ENCODE measurements around the gene MEX3A. TPM values are rescaled to one million over a fixed set of nuclear protein-coding genes. Genes with fewer than 3 reads are reported as not detected.
"Not testable (repeated sequence)": the region's sequence is repeated elsewhere in the genome, so short reads cannot be mapped to it uniquely, and the experiment has no call there.

MEX3A gene
- total RNA-seq, 1 donor from 2014 or later, result 1.2 TPM

DNA sequence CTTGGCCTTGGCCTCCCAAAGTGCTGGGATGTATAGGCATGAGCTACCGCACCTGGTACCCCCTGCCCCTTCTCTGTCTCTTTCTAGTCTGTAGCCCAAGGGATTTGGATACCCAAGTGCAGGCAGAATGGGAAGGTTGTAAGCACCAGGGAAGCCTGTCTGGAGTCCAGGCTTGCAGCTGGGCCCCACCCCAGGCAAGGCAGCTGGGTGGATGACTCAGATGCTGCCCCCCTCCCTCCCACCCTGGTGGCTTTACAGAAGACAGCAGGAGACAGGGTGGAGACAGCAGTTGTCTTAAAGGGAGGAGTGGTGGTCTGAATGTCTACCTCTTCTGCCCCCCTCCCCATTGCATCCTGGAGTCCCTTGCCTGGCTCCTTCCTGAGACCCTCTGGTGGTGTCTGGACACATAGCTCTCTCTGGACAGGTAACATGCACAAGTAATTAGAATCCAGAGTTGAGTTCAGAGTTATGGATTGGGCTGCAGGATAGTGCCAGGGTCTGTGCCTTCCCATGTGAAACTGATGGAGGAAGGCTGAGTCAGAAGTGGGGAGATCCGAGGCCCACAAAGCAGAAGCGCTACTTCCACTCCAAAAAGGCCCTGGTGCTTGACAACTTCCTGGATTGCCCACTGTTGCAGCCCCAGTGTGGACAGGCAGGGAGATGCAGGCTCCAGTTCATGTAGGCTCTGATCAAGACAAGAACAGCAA is 37.4 kb upstream of the MEX3A start:
- intact Hi-C loops (cut with DNase I), result no loop called here
- ATAC-seq, result no peak
- no peak for DNase-seq (ENCODE audit: low spot score)

DNA sequence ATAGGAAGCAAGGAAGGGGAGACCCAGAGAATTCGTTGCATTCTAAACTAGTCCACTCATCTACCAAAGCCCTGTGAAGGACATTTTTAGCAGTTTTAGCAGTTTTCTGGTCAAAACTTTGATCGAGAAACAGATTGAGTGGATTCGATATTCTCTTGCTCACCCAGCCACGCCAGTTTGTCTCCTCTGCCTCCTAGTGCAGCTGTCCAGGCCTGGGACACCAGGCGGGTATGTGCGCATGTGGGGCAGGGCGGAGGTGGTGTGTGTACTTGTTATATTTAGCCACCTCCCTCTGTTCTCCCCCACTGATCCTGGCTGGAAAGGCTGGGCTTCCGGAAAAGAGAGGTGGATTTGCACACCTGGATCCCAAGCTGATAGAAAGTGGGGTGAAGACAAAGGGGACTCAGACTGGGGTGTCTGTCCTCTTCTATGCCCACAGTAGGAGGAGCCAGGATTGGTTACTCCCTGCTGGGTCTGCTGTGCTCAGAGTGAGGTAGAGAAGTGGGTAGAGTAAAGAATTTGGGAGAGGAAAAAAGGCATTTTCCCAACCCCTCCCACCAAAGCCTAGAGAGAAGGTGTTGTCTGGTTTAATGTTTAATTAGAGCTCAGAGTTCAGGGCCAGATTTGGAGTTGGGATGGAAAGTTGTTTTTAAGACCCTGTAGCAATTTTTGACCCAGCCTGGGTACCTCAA is 36.1 kb upstream of the MEX3A start:
- ATAC-seq, result no peak
- DNase-seq (ENCODE audit: low spot score), result no peak
- intact Hi-C loops (cut with DNase I), result no loop called here

DNA sequence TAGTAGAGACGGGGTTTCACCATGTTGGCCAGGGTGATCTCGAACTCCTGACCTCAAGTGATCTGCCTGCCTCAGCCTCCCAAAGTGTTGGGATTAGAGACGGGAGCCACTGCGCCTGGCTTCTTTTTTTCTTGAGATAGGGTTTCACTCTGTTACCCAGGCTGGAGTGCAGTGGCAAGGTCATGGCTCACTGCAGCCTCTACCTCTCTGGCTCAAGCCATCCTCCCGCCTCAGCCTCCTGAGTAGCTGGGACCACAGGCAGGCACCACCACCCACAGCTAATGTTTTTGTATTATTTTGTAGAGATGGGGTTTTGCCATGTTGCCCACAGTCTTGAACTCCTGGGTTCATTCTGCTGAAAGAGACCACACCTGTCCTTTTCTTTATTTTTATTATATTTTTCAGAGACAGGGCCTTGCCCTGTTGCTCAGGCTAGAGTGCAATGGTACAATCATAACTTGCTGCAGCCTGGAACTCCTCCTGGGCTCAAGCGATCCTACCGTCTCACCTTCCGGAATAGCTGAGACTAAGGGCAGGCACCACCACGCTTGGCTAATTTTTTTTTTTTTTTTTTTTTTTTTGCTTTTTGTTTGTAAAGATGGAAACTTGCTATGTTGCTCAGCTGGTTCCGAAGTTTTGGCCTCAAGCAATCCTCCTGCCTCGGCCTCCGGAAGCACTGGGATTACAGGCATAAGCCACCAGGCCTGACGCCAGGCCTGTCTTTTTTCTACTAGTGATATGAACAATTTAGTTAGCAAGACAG is 35.3 kb upstream of the MEX3A start:
- no peak for DNase-seq (ENCODE audit: low spot score)
- no peak for ATAC-seq
- intact Hi-C loops (cut with DNase I), result no loop called here

DNA sequence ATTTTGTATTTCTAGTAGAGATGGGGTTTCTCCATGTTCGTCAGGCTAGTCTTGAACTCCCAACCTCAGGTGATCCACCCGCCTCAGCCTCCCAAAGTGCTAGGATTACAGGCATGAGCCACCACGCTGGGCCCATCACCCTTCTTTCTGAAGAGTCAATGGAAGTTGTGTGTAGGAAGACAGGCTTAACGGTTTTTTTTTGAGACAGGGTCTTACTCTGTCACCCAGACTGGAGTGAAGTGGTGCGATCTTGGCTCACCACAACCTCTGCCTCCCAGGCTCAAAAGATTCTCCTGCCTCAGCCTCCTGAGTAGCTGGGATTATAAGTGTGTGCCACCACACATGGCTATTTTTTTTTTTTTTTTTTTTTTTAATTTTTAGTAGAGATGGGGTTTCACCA is 34.5 kb upstream of the MEX3A start:
- intact Hi-C loops (cut with DNase I); DNase-seq (ENCODE audit: low spot score); ATAC-seq: not testable (repeated sequence)

DNA sequence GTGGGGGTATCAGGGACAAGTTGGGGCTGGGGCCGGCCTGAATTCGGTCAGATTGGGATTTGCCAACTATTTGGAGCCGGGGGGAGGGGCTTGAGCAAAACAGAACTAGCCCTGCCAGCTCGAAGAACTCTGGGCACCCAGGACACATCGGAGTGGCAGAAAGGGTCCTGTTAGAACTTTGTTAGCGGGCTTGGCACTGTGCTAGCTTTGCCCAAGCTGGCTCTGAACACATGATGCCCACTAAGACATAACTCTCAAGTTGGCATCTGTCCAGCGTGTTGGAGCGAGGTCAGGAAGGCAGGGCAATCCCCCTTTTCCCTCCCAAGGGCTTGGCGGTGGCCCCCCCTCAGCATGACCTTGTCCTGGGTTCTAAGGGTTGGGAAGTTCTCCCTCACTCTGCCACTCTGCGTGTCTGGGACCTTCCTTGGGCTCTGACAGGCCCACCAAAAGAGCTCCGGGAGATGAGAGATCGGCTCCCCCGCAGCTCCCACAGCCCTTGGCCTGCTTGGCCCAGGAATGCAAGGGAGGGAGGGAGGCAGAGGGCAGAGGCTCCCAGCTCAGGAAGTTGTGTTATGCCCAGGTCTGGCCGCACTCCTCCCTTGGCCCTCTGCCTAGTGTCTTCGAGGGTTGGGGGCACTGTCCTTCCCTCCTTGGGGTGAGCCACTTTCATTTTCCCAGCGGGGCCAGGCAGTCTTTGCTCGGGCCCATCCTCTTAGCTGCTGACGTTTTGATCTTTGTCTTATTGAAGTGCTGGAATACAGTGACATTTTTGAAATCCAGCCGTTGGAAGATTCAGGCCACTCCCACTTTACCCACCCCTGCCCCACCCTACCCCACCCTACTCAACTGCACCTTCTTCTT is 33.5 kb upstream of the MEX3A start:
- intact Hi-C loops (cut with DNase I), result no loop called here
- DNase-seq (ENCODE audit: low spot score) (peak; percentile 81), ATAC-seq (peak; percentile 44)

DNA sequence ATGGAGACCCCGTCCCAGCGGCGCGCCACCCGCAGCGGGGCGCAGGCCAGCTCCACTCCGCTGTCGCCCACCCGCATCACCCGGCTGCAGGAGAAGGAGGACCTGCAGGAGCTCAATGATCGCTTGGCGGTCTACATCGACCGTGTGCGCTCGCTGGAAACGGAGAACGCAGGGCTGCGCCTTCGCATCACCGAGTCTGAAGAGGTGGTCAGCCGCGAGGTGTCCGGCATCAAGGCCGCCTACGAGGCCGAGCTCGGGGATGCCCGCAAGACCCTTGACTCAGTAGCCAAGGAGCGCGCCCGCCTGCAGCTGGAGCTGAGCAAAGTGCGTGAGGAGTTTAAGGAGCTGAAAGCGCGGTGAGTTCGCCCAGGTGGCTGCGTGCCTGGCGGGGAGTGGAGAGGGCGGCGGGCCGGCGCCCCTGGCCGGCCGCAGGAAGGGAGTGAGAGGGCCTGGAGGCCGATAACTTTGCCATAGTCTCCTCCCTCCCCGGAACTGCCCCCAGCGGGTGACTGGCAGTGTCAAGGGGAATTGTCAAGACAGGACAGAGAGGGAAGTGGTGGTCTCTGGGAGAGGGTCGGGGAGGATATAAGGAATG is 32.8 kb upstream of the MEX3A start:
- intact Hi-C loops (cut with DNase I), result no loop called here
- DNase-seq (ENCODE audit: low spot score) (peak; percentile 74), ATAC-seq (peak; percentile 23)

DNA sequence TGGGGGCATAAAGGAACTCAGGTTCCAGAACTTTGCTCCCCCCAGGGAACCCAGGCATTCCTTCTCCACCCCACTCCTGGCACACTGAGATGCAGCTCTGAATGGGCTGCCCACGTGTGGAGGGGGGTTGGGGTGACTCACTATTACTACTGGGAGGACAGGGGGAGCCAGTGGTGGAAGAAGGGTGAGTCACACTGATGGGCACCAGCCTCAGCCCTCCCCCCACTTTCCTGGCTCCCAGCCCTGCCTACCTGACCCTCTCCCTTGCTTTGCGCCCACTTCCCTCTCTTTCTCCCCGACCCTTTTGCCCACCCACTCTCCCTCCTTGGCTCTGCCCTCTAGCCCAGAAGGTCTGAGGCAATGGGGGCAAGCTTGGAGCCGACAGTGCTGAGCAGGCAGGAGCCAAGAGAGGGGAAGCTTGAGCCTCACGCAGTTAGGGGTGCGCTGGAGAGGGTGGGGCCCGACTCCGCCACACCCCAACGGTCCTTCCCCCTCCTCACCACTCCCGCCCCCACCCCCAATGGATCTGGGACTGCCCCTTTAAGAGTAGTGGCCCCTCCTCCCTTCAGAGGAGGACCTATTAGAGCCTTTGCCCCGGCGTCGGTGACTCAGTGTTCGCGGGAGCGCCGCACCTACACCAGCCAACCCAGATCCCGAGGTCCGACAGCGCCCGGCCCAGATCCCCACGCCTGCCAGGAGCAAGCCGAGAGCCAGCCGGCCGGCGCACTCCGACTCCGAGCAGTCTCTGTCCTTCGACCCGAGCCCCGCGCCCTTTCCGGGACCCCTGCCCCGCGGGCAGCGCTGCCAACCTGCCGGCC is 32.0 kb upstream of the MEX3A start, which contains the start of gene LMNA:
LMNA (plus strand) TSS at position 611 of the 818 bp plus-strand sequence. CDS start 208 bp downstream, outside the sequence.
- ATAC-seq (peak; percentile 91), DNase-seq (ENCODE audit: low spot score) (peak; percentile 95)
- intact Hi-C loops (cut with DNase I), result no loop called here

DNA sequence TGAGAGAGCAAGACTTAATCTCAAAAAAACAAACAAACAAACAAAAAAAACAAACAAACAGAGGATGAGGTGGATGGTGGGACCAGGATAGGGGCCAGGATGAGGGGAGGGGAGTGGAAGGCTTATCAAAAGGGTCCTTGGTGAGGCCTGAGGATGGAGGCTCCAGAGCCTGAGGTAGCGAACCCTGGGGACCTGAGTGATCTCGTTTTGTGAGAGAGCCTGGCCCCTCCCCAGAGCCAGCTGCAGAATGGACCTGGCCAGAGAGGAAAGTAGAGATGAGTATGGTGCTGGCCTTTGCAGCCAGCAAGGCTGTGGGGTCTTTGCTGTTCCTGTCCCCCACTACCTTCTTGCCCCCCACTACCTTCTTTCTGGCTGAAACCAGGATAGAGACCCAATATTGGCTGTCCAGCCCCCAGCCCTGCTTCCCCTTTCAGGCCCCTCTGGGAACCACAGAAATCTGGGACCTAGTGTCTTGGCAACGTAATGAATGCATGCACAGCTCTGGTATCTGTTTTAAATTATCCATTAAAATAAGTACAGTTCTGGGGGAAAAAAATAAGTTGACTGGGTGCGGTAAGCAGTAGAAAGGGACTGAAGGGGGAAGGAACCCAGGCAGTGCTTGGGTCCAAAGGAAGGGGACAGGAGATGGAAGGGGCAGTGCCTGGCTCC is 31.2 kb upstream of the MEX3A start:
- no peak for ATAC-seq
- intact Hi-C loops (cut with DNase I), result no loop called here
- no peak for DNase-seq (ENCODE audit: low spot score)

DNA sequence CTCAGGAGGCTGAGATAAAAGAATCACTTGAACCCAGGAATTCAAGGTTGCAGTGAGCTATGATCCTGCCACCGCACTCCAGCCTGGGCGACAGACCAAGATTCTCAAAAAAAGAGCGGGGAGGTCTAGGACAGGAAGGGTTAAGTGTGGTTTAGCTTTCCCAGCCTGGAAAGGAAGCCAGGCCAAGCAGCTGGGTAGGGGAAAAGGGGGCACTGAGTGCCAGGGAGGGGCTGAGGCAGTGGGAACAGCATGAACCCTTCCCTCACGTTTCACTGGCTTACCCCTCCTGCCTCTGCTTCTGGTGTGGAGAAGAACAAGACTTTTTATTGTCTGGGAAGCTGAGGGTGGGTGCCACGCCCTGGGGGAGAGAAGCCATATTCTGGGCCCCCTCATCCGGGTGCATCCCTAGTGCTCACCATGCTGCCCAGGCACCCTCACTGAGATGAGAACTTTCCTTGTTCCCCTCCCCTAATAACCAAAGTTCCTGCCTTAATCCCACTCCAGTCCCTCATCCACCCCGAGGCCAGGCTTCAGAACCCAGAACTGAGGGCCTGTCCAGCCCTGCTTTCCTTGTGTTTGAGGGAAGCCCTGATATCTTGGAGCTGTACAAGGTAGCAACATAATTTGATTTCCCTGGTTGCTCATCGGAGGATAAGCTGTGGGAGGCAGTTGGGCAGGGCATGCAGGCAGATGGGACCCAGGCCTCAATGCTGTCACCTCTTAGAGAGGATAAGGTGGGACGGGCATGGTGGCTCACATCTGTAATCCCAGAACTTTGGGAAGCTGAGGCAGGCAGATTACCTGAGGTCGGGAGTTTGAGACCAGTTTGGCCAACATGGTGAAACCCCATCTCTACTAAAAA is 30.2 kb upstream of the MEX3A start:
- no peak for DNase-seq (ENCODE audit: low spot score)
- ATAC-seq, result no peak
- intact Hi-C loops (cut with DNase I), result no loop called here

DNA sequence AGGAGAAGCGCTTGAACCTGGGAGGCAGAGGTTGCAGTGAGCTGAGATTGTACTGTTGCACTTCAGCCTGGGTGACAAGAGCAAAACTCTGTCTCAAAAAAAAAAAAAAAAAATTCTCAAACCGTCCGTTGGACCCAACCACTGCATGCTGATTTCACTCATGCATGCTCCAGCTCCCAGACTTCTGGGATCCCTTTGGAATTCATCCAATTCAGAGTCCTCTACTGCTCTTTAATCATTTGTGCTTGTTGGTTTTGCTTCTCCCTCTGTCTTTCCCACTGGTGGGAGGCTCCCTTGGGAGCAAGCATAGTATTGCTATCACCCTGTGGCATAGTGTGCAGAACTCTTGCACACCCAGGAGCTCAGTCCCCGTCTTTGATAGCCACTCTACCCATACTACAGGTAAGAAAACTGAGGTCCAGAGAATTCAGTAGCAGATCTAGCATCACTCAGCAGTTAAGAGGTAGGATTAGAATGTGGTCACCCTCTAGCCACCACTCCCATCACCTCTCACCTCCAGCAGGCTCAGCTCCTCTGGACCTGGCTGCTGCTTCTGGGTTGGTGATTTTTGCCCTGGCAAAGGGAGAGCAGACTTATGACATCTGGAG is 29.2 kb upstream of the MEX3A start:
- ATAC-seq (no peak), DNase-seq (ENCODE audit: low spot score) (no peak)
- intact Hi-C loops (cut with DNase I), result no loop called here

DNA sequence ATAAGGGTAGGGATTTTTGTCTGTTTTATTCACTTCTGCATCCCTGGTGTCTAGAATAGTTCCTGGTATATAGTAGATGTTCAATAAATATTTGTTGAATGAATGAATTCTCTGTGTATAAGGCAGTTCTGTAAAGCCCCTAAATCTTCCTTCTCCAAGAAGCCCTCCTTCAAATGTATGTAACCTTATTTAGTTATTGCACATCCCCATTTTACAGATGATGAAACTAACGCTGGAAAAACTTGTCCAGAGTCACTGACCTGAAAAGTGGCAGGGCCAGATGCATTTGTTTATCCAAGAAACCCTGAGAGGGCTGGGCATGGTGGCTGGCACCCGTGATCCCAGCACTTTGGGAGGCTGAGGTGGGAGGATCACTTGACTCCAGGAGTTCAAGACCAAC is 28.0 kb upstream of the MEX3A start:
- intact Hi-C loops (cut with DNase I), result no loop called here
- DNase-seq (ENCODE audit: low spot score), result no peak

DNA sequence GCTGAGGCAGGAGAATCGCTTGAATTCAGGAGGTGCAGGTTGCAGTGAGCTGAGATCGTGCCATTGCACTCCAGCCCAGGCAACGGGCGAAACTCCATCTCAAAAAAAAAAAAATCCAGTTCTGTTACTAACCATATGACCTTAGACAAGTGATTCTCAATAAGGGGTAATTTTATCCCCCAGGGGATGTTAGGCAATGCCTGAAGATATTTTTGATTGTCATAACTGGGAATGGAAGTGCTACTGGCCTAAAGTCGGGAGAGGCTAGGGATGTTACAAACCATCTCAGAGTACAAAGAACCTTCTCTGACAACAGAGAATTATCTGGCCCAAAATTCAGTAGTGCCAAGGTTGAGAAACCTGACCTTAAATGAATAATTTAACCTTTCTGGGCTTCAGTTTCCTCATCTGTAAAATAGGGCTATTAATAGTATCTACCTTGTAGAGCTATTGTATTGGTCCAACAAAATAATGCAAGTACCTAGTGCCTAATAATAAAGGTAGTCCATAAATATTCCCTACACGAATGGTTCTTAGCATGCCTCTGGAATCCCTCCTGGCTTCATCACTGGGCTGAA is 26.5 kb upstream of the MEX3A start:
- ATAC-seq, result no peak
- no peak for DNase-seq (ENCODE audit: low spot score)
- intact Hi-C loops (cut with DNase I), result no loop called here

More for the DNA sequence above, 28.0 kb upstream of the MEX3A start:
- no peak for ATAC-seq

DNA sequence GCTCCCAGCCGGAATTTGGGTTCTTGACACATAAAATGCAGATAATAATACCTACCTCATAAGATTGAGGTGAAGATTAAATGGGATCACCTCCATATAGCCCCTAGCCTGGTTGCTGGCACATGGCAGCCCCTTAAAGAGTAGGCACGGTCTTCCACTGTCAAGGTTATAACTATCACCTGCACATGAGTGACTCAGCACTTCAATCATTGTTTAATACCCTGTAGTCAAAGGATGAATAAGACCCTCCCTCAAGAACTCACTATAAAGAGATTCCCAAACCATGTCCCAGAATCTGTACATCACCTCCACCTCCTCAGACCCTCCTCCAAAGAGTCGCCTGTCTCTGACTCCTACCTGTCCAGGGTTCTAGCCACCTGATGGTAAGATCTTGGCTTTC is 25.8 kb upstream of the MEX3A start:
- ATAC-seq (no peak), DNase-seq (ENCODE audit: low spot score) (no peak)
- intact Hi-C loops (cut with DNase I), result no loop called here

DNA sequence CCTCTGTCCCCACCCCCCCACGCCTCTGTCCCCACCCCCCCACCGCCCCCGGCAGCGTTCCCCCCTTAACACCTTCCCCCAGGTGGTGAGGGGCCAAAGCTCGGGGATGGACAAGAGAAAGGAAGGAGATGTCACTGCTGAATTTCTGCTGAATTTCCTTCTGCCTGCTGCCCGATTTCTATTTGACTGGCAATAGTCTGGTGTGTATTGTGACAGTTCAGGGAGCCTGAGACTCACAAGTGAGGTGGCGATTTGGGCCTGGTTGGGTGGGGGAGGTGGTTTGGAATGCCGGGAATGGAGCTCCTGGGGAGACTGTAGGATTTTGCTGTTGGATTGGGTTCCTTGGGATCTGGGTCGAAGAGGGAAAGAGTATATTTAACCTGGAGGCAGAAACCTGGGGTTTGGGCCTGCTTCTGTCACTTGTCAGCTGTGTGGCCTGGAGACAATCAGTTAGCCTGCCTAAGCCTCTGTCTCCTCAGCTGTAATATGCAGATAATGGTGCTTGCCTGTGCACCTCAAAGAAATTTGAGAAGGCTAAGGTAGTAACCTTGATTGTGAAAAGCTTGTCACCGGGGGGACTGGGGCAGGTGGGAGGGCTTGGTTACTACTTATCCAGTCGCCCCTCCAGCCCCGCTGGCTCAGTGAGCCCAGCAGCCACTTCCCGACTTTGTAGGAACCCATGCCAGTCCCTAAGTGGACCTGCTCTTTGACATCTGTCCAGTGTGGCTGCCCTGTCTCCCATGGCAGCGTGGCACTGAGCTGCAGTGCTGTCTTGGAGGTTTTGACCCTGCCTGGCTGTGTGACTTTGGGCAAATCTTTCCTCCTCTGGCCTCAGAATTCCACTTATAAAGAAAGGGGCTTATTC is 24.6 kb upstream of the MEX3A start:
- ATAC-seq (peak; percentile 2), DNase-seq (ENCODE audit: low spot score) (no peak)
- intact Hi-C loops (cut with DNase I), result no loop called here
